VCaP (cell line): ENCODE measurements around the gene MUC22.

Source experiments
- H3K27ac ChIP-seq: fragments of 450-650 bp; 2 replicates; pipeline ENCODE4 v1.5.1; 2017
- CTCF ChIP-seq: fragments of 450-650 bp; conservative IDR thresholded peaks from 2 replicates; pipeline ENCODE4 v1.5.1; 2017; ENCODE audit warnings: mild to moderate bottlenecking, moderate library complexity

MUC22 gene

GRCh38 chr6:31001281-31001888 lies 8.9 kb upstream of the MUC22 start:
- H3K27ac ChIP-seq = no peak overlapping the region
- TF ChIP-seq CTCF = no peak

- no peak for TF ChIP-seq CTCF
- no peak overlapping the region for H3K27ac ChIP-seq
Observed at GRCh38 chr6:31002471-31002870, 7.8 kb upstream of the MUC22 start.

- no peak for TF ChIP-seq CTCF
- H3K27ac ChIP-seq = no peak overlapping the region
Observed at GRCh38 chr6:31004794-31005193, 5.5 kb upstream of the MUC22 start.

- no peak for TF ChIP-seq CTCF
- no peak overlapping the region for H3K27ac ChIP-seq
Observed at GRCh38 chr6:31005249-31006020, 4.8 kb upstream of the MUC22 start.

- TF ChIP-seq CTCF = no peak
- H3K27ac ChIP-seq = no peak overlapping the region
Observed at GRCh38 chr6:31007694-31008093, 2.6 kb upstream of the MUC22 start.

GRCh38 chr6:31008165-31008564 lies 2.1 kb upstream of the MUC22 start:
- TF ChIP-seq CTCF = no peak
- H3K27ac ChIP-seq = no peak overlapping the region

GRCh38 chr6:31009731-31010130 lies 543 bp upstream of the MUC22 start:
- no peak overlapping the region for H3K27ac ChIP-seq
- TF ChIP-seq CTCF = no peak
